Measurements from ENCODE around the gene HOXB9. TPM values are rescaled to one million over a fixed set of nuclear protein-coding genes. Genes with fewer than 3 reads are reported as not detected.

HOXB9 gene
- total and polyA plus RNA-seq, 9 of the 15 experiments (the other 6 are each of a cell fraction or from before 2014, with no cell fraction given), result 3.1 to 196 (median 77.6) TPM

DNA sequence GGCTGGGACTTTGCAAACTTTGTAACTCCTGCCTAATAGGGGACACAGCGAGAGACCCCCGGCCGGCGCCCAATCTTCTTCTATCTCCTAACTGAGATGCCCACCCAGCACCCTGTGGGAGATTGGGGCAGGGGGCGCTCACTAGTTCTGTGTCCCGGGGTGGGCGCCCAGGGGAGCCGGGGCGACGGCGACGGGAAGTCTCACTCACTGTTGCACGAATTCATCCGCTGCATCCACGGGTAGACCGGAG lies 28.7 kb downstream of the HOXB9 start:
- H3K79me2 ChIP-seq (ENCODE audit: control insufficient read depth, insufficient read depth, low read length), result peaks cover 39% of the 10 kb centered on the region
- no peaks in the 10 kb centered on the region for H3K9me3 ChIP-seq (replicated peaks; ENCODE audit: control insufficient read depth, insufficient read depth, low read depth, low read length)
- no peak overlapping the region for H2AFZ ChIP-seq (ENCODE audit: low read depth, low read length)
- peaks cover 29 to 61% of the 10 kb centered on the region in 2 experiments; a peak in 4 of 5 replicates for H3K4me1 ChIP-seq (replicated peaks in 1 of 2; ENCODE audit: control insufficient read depth in 2 of 2, insufficient read depth in 2 of 2, low read length in 2 of 2)
- no TSS peak for BruUV-seq (replicated peaks)
- no peaks in the 10 kb centered on the region; the same call in 2 of the 3 replicates for H3K36me3 ChIP-seq (ENCODE audit: control insufficient read depth, insufficient read depth, low read length)
- FAIRE-seq (no peak), DNase-seq (ENCODE audit: extremely low read depth in 1 of 4, low spot score in 3 of 4) (no peak), ATAC-seq (no peak)
- intact Hi-C loops (cut with micrococcal nuclease), result no loop called here
- no peak overlapping the region for H3K27ac ChIP-seq (ENCODE audit: extremely low read depth, low read depth, low read length)
- TF ChIP-seq ZNF184 (CRISPR knock-in tag; IDR thresholded peaks at IDR 0.05) (no peak), HSF4 (CRISPR knock-in tag; IDR thresholded peaks at IDR 0.05; ENCODE audit: borderline replicate concordance) (no peak), ILF3 (IDR thresholded peaks at IDR 0.05; ENCODE audit: borderline replicate concordance) (no peak), ZNF311 (CRISPR knock-in tag; IDR thresholded peaks at IDR 0.05) (no peak), GATA2 (CRISPR knock-in tag; IDR thresholded peaks at IDR 0.05) (no peak), U2AF1 (optimal IDR thresholded peaks at IDR 0.05; ENCODE audit: low read depth, low read length) (no peak), ZNF79 (CRISPR knock-in tag; IDR thresholded peaks at IDR 0.05; ENCODE audit: low read depth) (no peak), SRF (CRISPR knock-in tag; IDR thresholded peaks at IDR 0.05) (no peak), TBL1XR1 (IDR thresholded peaks at IDR 0.05; ENCODE audit: low read length in 2 of 2) (no peak), USF1 (CRISPR knock-in tag; IDR thresholded peaks at IDR 0.05) (no peak)
- TF ChIP-seq, protein P1, sequence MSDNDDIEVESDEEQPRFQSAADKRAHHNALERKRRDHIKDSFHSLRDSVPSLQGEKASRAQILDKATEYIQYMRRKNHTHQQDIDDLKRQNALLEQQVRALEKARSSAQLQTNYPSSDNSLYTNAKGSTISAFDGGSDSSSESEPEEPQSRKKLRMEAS (CRISPR knock-in tag; IDR thresholded peaks at IDR 0.05), result no peak
- TF ChIP-seq, protein P2, sequence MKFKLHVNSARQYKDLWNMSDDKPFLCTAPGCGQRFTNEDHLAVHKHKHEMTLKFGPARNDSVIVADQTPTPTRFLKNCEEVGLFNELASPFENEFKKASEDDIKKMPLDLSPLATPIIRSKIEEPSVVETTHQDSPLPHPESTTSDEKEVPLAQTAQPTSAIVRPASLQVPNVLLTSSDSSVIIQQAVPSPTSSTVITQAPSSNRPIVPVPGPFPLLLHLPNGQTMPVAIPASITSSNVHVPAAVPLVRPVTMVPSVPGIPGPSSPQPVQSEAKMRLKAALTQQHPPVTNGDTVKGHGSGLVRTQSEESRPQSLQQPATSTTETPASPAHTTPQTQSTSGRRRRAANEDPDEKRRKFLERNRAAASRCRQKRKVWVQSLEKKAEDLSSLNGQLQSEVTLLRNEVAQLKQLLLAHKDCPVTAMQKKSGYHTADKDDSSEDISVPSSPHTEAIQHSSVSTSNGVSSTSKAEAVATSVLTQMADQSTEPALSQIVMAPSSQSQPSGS (CRISPR knock-in tag; IDR thresholded peaks at IDR 0.05), result no peak
- ChIA-PET CTCF (ENCODE audit: low intra/inter-chr PET ratio) (no interaction called here), POLR2A (no interaction called here)
- no peaks in the 10 kb centered on the region for H3K9me1 ChIP-seq (ENCODE audit: control insufficient read depth, insufficient read depth, low read length)
- no peak overlapping the region for H3K4me2 ChIP-seq (ENCODE audit: insufficient read depth, low read length)
- H3K9ac ChIP-seq (ENCODE audit: insufficient read depth in 1 of 2, low read depth in 2 of 2, low read length in 2 of 2), result no peak overlapping the region
- H3K4me3 ChIP-seq, result no peak overlapping the region
- in situ Hi-C loops (cut with MboI), result no loop called here
- WGBS (ENCODE audit: insufficient coverage, low coverage, missing lambda C conversion rate), result 95% methylated on average over 8 of the region's 16 CpGs
- no peaks in the 10 kb centered on the region for H3K27me3 ChIP-seq (ENCODE audit: control insufficient read depth in 2 of 2, insufficient read depth in 2 of 2, low read length in 2 of 2)
- no peaks in the 10 kb centered on the region; the same call in 1 of the 2 replicates for H4K20me1 ChIP-seq (replicated peaks; ENCODE audit: control insufficient read depth, insufficient read depth, low read length)

All from K562 (cell line).